ENCODE data around the gene ZNF141.
"Not testable (repeated sequence)": the region's sequence is repeated elsewhere in the genome, so short reads cannot be mapped to it uniquely, and the experiment has no call there.

The ZNF141 gene
- total RNA-seq: 96.9 to 173 reads per million in 2 donors

GRCh38 chr4:337143-337931, at the start of gene ZNF141:
TSS of gene ZNF141 (plus strand) at chr4:337814. CDS start at chr4:337984, 170 bp downstream.
- peak; percentile 64 for DNase-seq

DNA sequence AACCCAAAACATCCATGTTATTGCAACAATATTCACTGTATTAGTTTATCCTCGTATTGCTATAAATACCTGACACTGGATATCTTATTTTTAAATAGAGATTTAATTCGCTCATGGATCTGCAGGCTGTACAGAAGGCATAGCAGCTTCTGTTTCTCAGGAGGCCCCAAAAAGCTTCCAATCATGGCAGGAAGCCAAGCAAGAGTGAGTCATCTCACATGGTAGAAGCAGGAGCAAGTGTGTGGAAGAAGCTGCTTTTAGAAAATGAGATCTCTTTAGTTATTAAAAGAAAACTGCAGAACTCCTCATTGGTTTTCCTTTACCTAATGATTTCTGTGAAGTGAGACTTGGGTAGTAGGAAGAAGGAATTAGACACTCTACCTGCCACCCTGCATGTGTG, 48.7 kb upstream of the ZNF141 start:
- no peak for DNase-seq

DNA sequence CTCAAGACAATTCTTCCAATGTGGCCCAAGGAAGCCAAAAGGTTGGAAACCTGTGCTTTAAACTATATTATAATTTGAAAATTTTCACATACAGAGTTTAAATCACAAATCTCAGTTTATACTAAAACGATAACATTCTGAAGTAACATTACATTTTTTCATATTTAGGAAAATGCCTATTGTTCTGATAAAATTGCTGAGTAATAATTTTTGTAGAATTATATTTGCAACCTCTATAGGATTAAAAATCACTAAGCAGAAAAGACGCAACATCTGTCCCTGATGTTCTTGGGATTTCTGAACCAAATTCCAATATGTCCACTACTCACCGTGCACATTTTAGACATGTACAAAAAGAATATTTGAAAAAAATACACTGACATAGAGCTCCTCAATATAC, 42.9 kb upstream of the ZNF141 start:
- DNase-seq: no peak

- no peak for DNase-seq
Measured at GRCh38 chr4:302381-302780, 35.2 kb upstream of the ZNF141 start.

GRCh38 chr4:304516-304915, 33.1 kb upstream of the ZNF141 start:
- not testable (repeated sequence) for DNase-seq

DNA sequence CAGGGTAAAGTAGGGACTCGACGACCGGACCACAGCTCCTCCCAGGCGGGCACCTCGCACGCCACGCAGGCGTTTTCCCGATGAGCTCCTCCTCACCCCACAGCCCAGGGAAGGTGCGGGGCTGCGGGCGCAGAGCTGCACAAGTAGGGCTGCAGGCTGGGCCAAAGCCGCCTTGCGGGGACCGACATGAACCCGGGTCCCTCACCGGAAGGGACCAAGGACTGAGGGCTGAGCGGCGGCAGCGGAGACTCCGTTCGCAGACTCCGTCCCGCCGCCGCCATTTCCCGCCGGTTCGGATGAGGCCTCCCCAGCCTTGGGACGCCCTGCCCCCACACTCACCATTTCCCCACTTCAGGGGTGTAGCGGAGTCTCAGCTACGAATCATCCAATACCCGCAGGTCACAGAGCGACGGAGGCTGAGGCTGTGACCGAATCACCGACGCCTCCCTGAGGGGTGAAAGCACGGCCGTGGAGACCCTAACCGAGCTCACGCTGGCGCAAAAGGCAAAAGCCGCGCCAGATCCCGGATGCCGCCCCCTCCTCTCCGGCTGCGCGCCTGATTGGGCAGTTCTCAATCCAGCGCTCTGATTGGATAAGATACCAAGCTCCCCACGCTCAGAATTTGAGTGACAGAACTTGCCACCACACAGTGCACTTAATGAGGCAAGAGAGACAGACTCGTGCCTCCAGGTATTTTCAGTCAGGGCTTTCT, 32.5 kb upstream of the ZNF141 start, which contains the start of gene ZNF732:
ZNF732 (minus strand) TSS at position 506 of the 712 bp plus-strand sequence; CDS start at position 342, 164 bp downstream.
- no peak for DNase-seq

DNA sequence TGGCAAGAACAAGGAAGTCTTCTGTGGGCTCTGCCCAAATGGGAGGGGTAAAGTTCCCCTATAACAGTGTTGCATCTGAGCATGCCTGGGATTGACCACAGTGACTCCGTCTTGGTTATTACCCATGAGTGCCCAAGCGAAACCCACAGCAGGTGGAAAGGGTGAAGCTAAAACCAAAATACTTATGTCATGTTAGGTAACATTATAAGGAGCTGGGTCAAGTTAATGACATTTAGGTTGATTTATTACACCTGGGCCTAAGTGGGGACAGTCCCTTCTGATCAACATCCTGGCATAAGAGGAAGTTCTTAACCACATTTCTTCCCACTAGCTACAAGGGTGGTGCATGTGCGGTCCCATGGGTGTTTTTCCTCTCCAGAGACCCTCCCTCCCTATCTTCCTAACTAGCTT, 31.1 kb upstream of the ZNF141 start:
- no peak for DNase-seq

DNA sequence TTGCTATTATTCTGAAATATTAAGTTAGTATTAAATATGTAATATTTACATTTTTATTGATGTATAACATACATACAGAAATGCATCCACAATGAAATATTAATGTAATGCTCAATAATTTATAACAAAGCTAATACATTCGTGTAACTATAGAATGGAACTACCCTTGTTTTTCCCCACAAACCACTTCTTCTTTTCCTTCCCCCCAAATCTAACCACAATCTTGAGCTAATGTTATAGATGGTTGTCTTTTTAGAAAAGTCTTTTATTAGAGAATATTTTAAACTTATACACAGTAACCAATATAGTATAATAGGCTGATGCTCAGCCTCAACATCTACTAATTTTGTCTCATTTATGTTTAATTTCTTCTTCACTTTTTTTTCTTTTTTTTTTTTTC, 27.8 kb upstream of the ZNF141 start:
- no peak for DNase-seq

GRCh38 chr4:314296-314903, 23.2 kb upstream of the ZNF141 start:
- no peak for DNase-seq

DNA sequence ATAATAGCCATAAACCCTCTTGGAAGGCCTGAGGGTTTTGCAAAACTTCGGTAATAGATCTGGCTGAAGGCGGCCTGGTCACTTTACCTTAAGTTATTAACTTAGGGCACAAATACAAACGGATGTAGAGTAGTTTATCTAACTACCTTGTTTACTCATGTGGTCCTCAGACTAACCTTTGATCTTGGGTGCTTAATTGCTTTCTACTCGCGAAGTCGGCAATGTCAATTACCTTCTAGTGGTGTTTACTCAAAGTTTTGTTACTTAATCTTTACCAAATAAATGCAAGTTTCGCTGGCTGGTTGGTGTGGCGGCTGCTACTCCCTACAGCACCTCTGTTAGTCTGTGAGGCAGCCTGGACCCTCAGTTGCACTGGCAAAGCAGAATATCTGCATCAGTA, 8.9 kb upstream of the ZNF141 start:
- no peak for DNase-seq

- no peak for DNase-seq
Measured at GRCh38 chr4:335515-335914, 2.1 kb upstream of the ZNF141 start.

GRCh38 chr4:336099-336892, 1.3 kb upstream of the ZNF141 start:
- peak; percentile 21 for DNase-seq

DNA sequence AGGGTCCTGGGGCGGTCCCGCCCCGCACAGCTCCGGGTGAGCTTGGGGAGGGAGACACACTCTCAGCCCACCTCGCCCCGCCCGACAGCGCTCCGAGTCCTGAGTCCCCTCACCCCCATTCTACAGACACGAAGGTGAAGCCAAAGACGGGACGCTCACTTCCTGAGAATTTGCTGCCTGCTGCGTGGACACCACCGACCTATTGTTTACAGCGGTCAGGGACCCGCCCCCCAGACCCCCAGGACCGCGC, 796 bp upstream of the ZNF141 start:
- DNase-seq: peak; percentile 27

DNA sequence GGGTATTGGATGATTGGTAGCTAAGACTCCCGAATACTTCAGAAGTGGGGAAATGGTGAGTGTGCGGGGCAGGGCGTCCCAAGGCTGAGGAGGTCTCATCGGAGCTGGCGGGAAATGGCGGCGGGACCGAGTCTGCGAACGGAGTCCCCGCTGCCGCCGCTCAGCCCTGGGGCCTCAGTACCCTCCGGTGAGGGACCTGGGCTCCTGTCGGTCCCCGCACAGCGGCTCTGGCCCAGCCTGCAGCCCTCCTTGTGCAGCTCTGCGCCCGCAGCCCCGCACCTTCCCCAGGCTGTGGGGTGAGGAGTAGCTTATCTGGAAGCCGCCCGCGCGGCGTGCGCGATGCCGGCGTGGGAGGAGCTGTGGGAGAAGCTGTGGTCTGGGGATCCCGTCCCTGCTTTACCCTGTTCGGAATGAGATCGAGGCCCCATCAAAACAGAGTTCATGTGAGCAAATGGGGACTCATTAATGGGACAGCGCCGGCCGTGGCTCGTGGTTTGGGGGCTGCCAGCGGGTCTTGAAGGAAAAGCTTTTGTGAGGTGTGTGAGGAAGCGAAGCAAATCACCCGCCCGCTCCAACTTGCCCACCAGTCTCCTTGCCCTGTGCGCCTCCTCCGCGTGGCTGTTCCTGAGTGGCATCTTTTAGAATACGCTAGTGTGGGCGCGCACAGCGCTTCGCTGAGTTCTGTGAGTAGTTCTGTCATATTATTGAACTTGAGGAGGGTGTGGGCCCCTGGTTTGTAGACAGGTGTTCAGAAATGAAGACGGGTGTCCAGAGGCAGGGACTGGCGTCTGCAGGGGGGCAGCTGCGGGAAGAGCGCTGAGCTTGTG, 531 bp downstream of the ZNF141 start:
- DNase-seq: peak; percentile 45

GRCh38 chr4:338759-339097, 1.1 kb downstream of the ZNF141 start:
- no peak for DNase-seq

GRCh38 chr4:340011-340410, 2.4 kb downstream of the ZNF141 start:
- no peak for DNase-seq

DNA sequence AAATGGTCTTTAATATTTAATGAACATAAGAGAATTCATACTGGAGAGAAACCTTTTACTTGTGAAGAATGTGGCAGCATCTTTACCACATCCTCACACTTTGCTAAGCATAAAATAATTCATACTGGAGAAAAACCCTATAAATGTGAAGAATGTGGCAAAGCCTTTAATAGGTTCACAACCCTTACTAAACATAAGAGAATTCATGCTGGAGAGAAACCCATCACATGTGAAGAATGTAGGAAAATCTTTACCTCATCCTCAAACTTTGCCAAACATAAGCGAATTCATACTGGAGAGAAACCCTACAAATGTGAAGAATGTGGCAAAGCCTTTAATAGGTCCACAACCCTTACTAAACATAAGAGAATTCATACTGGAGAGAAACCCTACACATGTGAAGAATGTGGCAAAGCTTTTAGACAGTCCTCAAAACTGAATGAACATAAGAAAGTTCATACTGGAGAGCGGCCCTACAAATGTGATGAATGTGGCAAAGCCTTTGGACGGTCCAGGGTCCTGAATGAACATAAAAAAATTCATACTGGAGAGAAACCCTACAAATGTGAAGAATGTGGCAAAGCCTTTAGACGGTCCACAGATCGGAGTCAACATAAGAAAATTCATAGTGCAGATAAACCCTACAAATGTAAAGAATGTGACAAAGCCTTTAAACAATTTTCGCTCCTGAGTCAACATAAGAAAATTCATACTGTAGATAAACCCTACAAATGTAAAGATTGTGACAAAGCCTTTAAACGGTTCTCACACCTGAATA, 35.6 kb downstream of the ZNF141 start:
- DNase-seq: no peak

- DNase-seq: no peak
Measured at GRCh38 chr4:374298-375160, 36.9 kb downstream of the ZNF141 start.

- DNase-seq: no peak
Measured at GRCh38 chr4:384311-385010, 46.8 kb downstream of the ZNF141 start.

Measured in activated gamma-delta T cell (primary cell).